Fibroblast of lung (primary cell): Measurements from ENCODE around the gene RNASEH2B.

Source experiments
- CTCF ChIP-seq, 2 donors: IDR thresholded peaks in 1 of 2; conservative IDR thresholded peaks in 1 of 2; 1 replicate in 1 of 2; 2 replicates in 1 of 2; pipeline ENCODE4 v1.5.1; 2011 to 2012; ENCODE audit warnings: low read length in 2 of 2, control low read depth in 1 of 2, inconsistent platforms in 1 of 2, low read depth in 1 of 2, mild to moderate bottlenecking in 1 of 2
- EZH2 ChIP-seq: IDR thresholded peaks from 2 replicates; pipeline ENCODE4 v1.5.1; 2012; ENCODE audit warnings: low read length, control low read depth, mild to moderate bottlenecking; ENCODE audit errors: missing control alignments

DNA sequence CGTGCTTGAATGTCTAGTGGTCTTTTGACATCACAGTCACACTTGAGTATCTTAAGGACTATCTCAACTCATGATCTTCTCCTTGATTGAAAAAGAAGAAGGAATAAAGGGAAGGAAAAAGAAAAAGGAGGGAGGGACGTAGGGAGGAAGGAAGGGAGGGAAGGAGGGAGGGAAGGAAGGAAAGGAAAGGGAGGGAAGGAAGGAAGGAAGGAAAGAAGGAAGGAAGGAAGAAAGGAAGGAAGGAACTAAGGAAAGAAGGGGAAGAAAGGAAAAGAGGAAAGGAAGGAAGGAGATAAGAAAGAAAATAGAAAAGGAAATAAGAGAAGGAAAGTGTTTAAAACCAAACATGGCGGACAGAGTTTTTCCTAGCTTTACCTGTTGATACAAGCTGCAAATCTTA is 64.7 kb downstream of the RNASEH2B start:
- TF ChIP-seq CTCF (conservative IDR thresholded peaks at IDR 0.05 in 1 of 2, IDR thresholded peaks at IDR 0.05 in 1 of 2; ENCODE audit: low read depth in 1 of 2, low read length in 2 of 2) (no peak), EZH2 (no peak)
